Fibroblast of the conjunctiva (primary cell): Measurements from ENCODE around the gene CACFD1.

Experiments
- DNase-seq: peaks from one replicate; pipeline ENCODE4 v3.0.0-alpha.2; 2010; ENCODE audit warnings: low read depth

Gene CACFD1

GRCh38 chr9:133518200-133518599 lies 58.4 kb downstream of the CACFD1 start:
- no peak for DNase-seq

- no peak for DNase-seq
Measured at GRCh38 chr9:133518706-133519449, 59.1 kb downstream of the CACFD1 start.

- no peak for DNase-seq
Measured at GRCh38 chr9:133519693-133520092, 59.9 kb downstream of the CACFD1 start.

- no peak for DNase-seq
Measured at GRCh38 chr9:133520121-133520835, 60.5 kb downstream of the CACFD1 start.
